Activated CD8-positive, alpha-beta T cell treated with anti-CD3 and anti-CD28 coated beads for 36 hours (primary cell): ENCODE measurements around the gene MYBBP1A. TPM values are rescaled to one million over a fixed set of nuclear protein-coding genes. Genes with fewer than 3 reads are reported as not detected.

Experiments
- ATAC-seq: fragments of 200-7000 bp; cut with Tn5 transposase; one replicate; pipeline ENCODE4 v1.10.0; 2021; ENCODE audit warnings: mild to moderate bottlenecking, moderate library complexity
- CTCF ChIA-PET: fragments of 350-600 bp; sonication (Branson Sonifier 250); formaldehyde crosslinking; loops from one replicate; lab custom pipeline; 2021; ENCODE audit warnings: antibody characterized with exemption; lab: Charles Lee
- POLR2A ChIA-PET: fragments of 350-600 bp; sonication (Branson Sonifier 250); formaldehyde crosslinking; loops from one replicate; lab custom pipeline; 2021; ENCODE audit warnings: antibody characterized with exemption; lab: Charles Lee
- DNase-seq: peaks from one replicate; pipeline ENCODE4 v3.0.0-alpha.2; 2020
- H3K27ac Mint-ChIP-seq: one replicate; pipeline ENCODE4 v1.8.0; 2021; ENCODE audit warnings: mild to moderate bottlenecking, mixed read lengths
- H3K27me3 Mint-ChIP-seq: one replicate; pipeline ENCODE4 v1.8.0; 2021; ENCODE audit warnings: mixed read lengths
- H3K36me3 Mint-ChIP-seq: one replicate; pipeline ENCODE4 v1.8.0; 2021; ENCODE audit warnings: low read depth, mixed read lengths
- H3K4me1 Mint-ChIP-seq: one replicate; pipeline ENCODE4 v1.8.0; 2021; ENCODE audit warnings: low read depth, mixed read lengths
- H3K4me3 Mint-ChIP-seq: one replicate; pipeline ENCODE4 v1.8.0; 2021; ENCODE audit warnings: mild to moderate bottlenecking, moderate library complexity, mixed read lengths
- H3K9me3 Mint-ChIP-seq: one replicate; pipeline ENCODE4 v1.8.0; 2021; ENCODE audit warnings: mixed read lengths
- CTCF ChIP-seq: fragments of 200-600 bp; IDR thresholded peaks from one replicate; pipeline ENCODE4 v1.8.0; 2022; ENCODE audit warnings: antibody characterized with exemption, mild to moderate bottlenecking
- intact Hi-C: fragments of 100-400 bp; cut with micrococcal nuclease; formaldehyde crosslinking; loops from one replicate; pipeline ENCODE4 v1.10.0; 2022
- total RNA-seq, 2 experiments: library from RNA; stranded (reverse); gene quantifications; one replicate each; pipeline ENCODE4 v1.2.3, GENCODE V29; 2021

Gene MYBBP1A
- total RNA-seq, 2 experiments from 2014 or later, result 104 to 107 TPM

GRCh38 chr17:4588391-4588790 lies 33.2 kb upstream of the MYBBP1A start:
- intact Hi-C loops, result no loop called here
- no peak for ATAC-seq
- no peak for TF ChIP-seq CTCF
- no peaks in the 10 kb centered on the region for H3K9me3 Mint-ChIP-seq
- no peak overlapping the region for H3K27ac Mint-ChIP-seq
- peaks cover 6% of the 10 kb centered on the region for H3K4me1 Mint-ChIP-seq
- ChIA-PET CTCF (no interaction called here), POLR2A (no interaction called here)
- DNase-seq, result no peak
- H3K4me3 Mint-ChIP-seq, result no peak overlapping the region
- H3K36me3 Mint-ChIP-seq, result no peaks in the 10 kb centered on the region
- H3K27me3 Mint-ChIP-seq, result peaks cover 22% of the 10 kb centered on the region

- peaks cover 28% of the 10 kb centered on the region for H3K27me3 Mint-ChIP-seq
- H3K4me3 Mint-ChIP-seq, result no peak overlapping the region
Measured at GRCh38 chr17:4587803-4588202, 32.6 kb upstream of the MYBBP1A start.

GRCh38 chr17:4587195-4587594 lies 32.0 kb upstream of the MYBBP1A start:
- no peak for DNase-seq
- H3K4me1 Mint-ChIP-seq, result peaks cover 6% of the 10 kb centered on the region
- TF ChIP-seq CTCF, result no peak
- no peak overlapping the region for H3K4me3 Mint-ChIP-seq
- no peaks in the 10 kb centered on the region for H3K9me3 Mint-ChIP-seq
- ChIA-PET POLR2A (interaction anchor here (0.9 to 1.2 kb wide), 2 partner anchors 13 to 59 kb away, joined by 3 to 4 read pairs; no protein-coding TSS in a partner anchor), CTCF (interaction anchor here (1.1 to 2.1 kb wide), 3 partner anchors 8 to 22 kb away, joined by 3 to 12 read pairs (median 5); no protein-coding TSS in a partner anchor)
- H3K27me3 Mint-ChIP-seq, result peaks cover 32% of the 10 kb centered on the region
- intact Hi-C loops, result no loop called here
- no peak for ATAC-seq
- H3K36me3 Mint-ChIP-seq, result no peaks in the 10 kb centered on the region
- H3K27ac Mint-ChIP-seq, result no peak overlapping the region

More at GRCh38 chr17:4587803-4588202, 32.6 kb upstream of the MYBBP1A start:
- intact Hi-C loops, result no loop called here
- Mint-ChIP-seq H3K27ac (no peak overlapping the region), H3K36me3 (no peaks in the 10 kb centered on the region), H3K4me1 (peaks cover 6% of the 10 kb centered on the region), H3K9me3 (no peaks in the 10 kb centered on the region)
- ChIA-PET POLR2A (interaction anchor here (0.9 to 1.2 kb wide), 2 partner anchors 13 to 59 kb away, joined by 3 to 4 read pairs; no protein-coding TSS in a partner anchor), CTCF (interaction anchor here (2.1 kb wide), 1 partner anchor 21 kb away, joined by 12 read pairs; no protein-coding TSS in a partner anchor)
- ATAC-seq (no peak), DNase-seq (no peak)
- TF ChIP-seq CTCF, result no peak

GRCh38 chr17:4586043-4586442 lies 30.9 kb upstream of the MYBBP1A start:
- Mint-ChIP-seq H3K9me3 (no peaks in the 10 kb centered on the region), H3K27me3 (peaks cover 39% of the 10 kb centered on the region), H3K4me3 (no peak overlapping the region), H3K36me3 (no peaks in the 10 kb centered on the region), H3K27ac (no peak overlapping the region), H3K4me1 (peaks cover 6% of the 10 kb centered on the region)
- TF ChIP-seq CTCF, result no peak
- DNase-seq, result no peak
- ATAC-seq, result no peak
- intact Hi-C loops, result no loop called here
- POLR2A ChIA-PET, result interaction anchor here (0.6 to 0.9 kb wide), 2 partner anchors 33 to 225 kb away, joined by 3 to 5 read pairs; no protein-coding TSS in a partner anchor
- CTCF ChIA-PET, result interaction anchor here (1.1 to 2.1 kb wide), 3 partner anchors 10 to 21 kb away, joined by 3 to 12 read pairs (median 5); no protein-coding TSS in a partner anchor

- ATAC-seq, result no peak
- Mint-ChIP-seq H3K4me3 (no peak overlapping the region), H3K36me3 (no peaks in the 10 kb centered on the region), H3K27ac (no peak overlapping the region), H3K4me1 (peaks cover 6% of the 10 kb centered on the region), H3K27me3 (peaks cover 39% of the 10 kb centered on the region), H3K9me3 (no peaks in the 10 kb centered on the region)
- intact Hi-C loops, result no loop called here
- POLR2A ChIA-PET, result no interaction called here
- TF ChIP-seq CTCF, result no peak
- no peak for DNase-seq
- CTCF ChIA-PET, result interaction anchor here (1.7 to 2.1 kb wide), 2 partner anchors 18 to 19 kb away, joined by 6 to 12 read pairs; no protein-coding TSS in a partner anchor
Measured at GRCh38 chr17:4585638-4585994, 30.4 kb upstream of the MYBBP1A start.
